Measurements from ENCODE around the gene AGPAT3. TPM values are rescaled to one million over a fixed set of nuclear protein-coding genes. Genes with fewer than 3 reads are reported as not detected.

The AGPAT3 gene
- total and polyA plus RNA-seq, 10 of the 15 experiments (the other 5 are each of a cell fraction or from before 2014, with no cell fraction given): 1.2 to 110 (median 30.8) TPM

- Histone ChIP-seq H3K27ac (ENCODE audit: control insufficient read depth, insufficient read depth) (peak overlapping the region; percentile 88), H3K4me3 (peak overlapping the region; percentile 73), H3K9me3 (replicated peaks; ENCODE audit: control insufficient read depth, insufficient read depth, low read length) (peaks cover 9% of the 10 kb centered on the region), H3K4me2 (ENCODE audit: control insufficient read depth, insufficient read depth) (peak overlapping the region; percentile 94), H2AFZ (ENCODE audit: control insufficient read depth, low read depth, low read length) (peak overlapping the region; percentile 54), H4K20me1 (ENCODE audit: control insufficient read depth, insufficient read depth) (no peaks in the 10 kb centered on the region), H3K9ac (ENCODE audit: control insufficient read depth, insufficient read depth, low read length) (peak overlapping the region; percentile 76), H3K27me3 (replicated peaks in 1 of 2; ENCODE audit: control insufficient read depth in 2 of 2, insufficient read depth in 2 of 2, low read length in 1 of 2) (no peaks in the 10 kb centered on the region), H3K4me1 (ENCODE audit: control insufficient read depth, insufficient read depth, low read length) (peaks cover 20% of the 10 kb centered on the region), H3K79me2 (ENCODE audit: control insufficient read depth, insufficient read depth, low read length) (peaks cover 83% of the 10 kb centered on the region), H3K36me3 (ENCODE audit: control insufficient read depth in 2 of 2, insufficient read depth in 2 of 2, low read length in 1 of 2) (peaks cover 0 to 6% of the 10 kb centered on the region in 2 experiments; a peak in 2 of 4 replicates)
- POLR2A ChIA-PET: interaction anchor here (1.8 kb wide), 1 partner anchor 19 kb away, joined by 7 read pairs; no protein-coding TSS in a partner anchor
- CTCF ChIA-PET: interaction anchor here (1.2 kb wide), 1 partner anchor 22 kb away, joined by 3 read pairs; no protein-coding TSS in a partner anchor
- ATAC-seq (peak; percentile 64), DNase-seq (ENCODE audit: low read depth, low spot score) (peak; percentile 71), FAIRE-seq (peak; percentile 89)
- RAD21 ChIA-PET (ENCODE audit: unreplicated experiment): interaction anchor here (2.3 kb wide), 1 partner anchor 33 kb away, joined by 12 read pairs; no protein-coding TSS in a partner anchor
- intact Hi-C loops (cut with micrococcal nuclease; ENCODE audit: unreplicated experiment): loop anchor here (1.0 kb wide), 1 partner anchor 106 kb away; no protein-coding TSS in a partner anchor
- no TSS peak for BruUV-seq (replicated peaks)
- SMC1A ChIA-PET (ENCODE audit: uncharacterized antibody, unreplicated experiment): interaction anchor here (1.7 to 2.1 kb wide), 3 partner anchors 24 to 53 kb away, joined by 5 to 9 read pairs (median 5); no protein-coding TSS in a partner anchor
- WGBS (ENCODE audit: insufficient coverage, insufficient replicate concordance, low lambda C conversion rate, missing lambda C conversion rate): 1% methylated on average over 35 of the region's 35 CpGs
- in situ Hi-C loops (cut with MboI): no loop called here
- TF ChIP-seq RELB (IDR thresholded peaks at IDR 0.05; ENCODE audit: low read depth) (0 out of 2 replicates have a peak, but pooled peaks have one; percentile 29), FOXK2 (IDR thresholded peaks at IDR 0.05) (no peak), NRF1 (conservative IDR thresholded peaks at IDR 0.05; ENCODE audit: low read depth, low read length) (no peak), ZZZ3 (IDR thresholded peaks at IDR 0.05; ENCODE audit: control insufficient read depth, insufficient read length, low read depth) (no peak), CBX3 (IDR thresholded peaks at IDR 0.05; ENCODE audit: borderline replicate concordance, low read depth) (no peak), CBFB (IDR thresholded peaks at IDR 0.05; ENCODE audit: low read depth) (no peak), TCF7 (IDR thresholded peaks at IDR 0.05; ENCODE audit: borderline replicate concordance) (no peak), SPI1 (IDR thresholded peaks at IDR 0.05; ENCODE audit: borderline replicate concordance, insufficient read depth, low read depth, low read length) (no peak), NFXL1 (IDR thresholded peaks at IDR 0.05; ENCODE audit: borderline replicate concordance) (no peak), NR2F1 (conservative IDR thresholded peaks at IDR 0.05) (no peak), KDM1A (IDR thresholded peaks at IDR 0.05; ENCODE audit: borderline replicate concordance) (no peak), SMAD5 (IDR thresholded peaks at IDR 0.05; ENCODE audit: low read depth) (no peak), TAF1 (IDR thresholded peaks at IDR 0.05; ENCODE audit: borderline replicate concordance, low read depth, low read length) (peak; percentile 20; the same call in 1 of the 2 replicates), NR2C2 (IDR thresholded peaks at IDR 0.05; ENCODE audit: borderline replicate concordance, control insufficient read depth, insufficient read length, low read depth) (no peak), JUNB (IDR thresholded peaks at IDR 0.05) (no peak), GATAD2B (conservative IDR thresholded peaks at IDR 0.05; ENCODE audit: low read depth) (0 out of 2 replicates have a peak, but pooled peaks have one; percentile 39), ZBTB40 (IDR thresholded peaks at IDR 0.05; ENCODE audit: borderline replicate concordance) (no peak)
Observed at GRCh38 chr21:43916691-43917514, 51.9 kb downstream of the AGPAT3 start.
